H1 (cell line): ENCODE results near the gene NECTIN3. TPM values are rescaled to one million over a fixed set of nuclear protein-coding genes. Genes with fewer than 3 reads are reported as not detected.

ENCODE experiments used
- CTCF ChIA-PET: fragments of 300-600 bp; sonication (Branson Sonifier 250); formaldehyde crosslinking; loops from one replicate; lab custom pipeline; 2021; ENCODE audit not compliant: partially characterized antibody; lab: Charles Lee
- POLR2A ChIA-PET: fragments of 300-600 bp; sonication (Branson Sonifier 250); formaldehyde crosslinking; loops from one replicate; lab custom pipeline; 2021; ENCODE audit warnings: inconsistent platforms; ENCODE audit not compliant: partially characterized antibody; lab: Charles Lee
- DNase-seq, 2 experiments: peaks; one replicate each; pipeline versions ENCODE4 v3.0.0 to v3.0.0-alpha.2; 2010 to 2022; ENCODE audit warnings: low spot score in 2 of 2, low read depth in 1 of 2, mixed read lengths in 1 of 2
- FAIRE-seq: peaks from 2 replicates; lab custom pipeline; 2011; peaks lifted over from hg19 to GRCh38; lab: Jason Lieb, UNC
- H2AFZ ChIP-seq: 2 replicates; pipeline ENCODE4 v1.8.1; 2012; ENCODE audit warnings: low read length, inconsistent platforms
- H2AK5ac ChIP-seq: 2 replicates; pipeline ENCODE4 v1.6.1; 2013; ENCODE audit warnings: low read depth, low read length
- H2BK120ac ChIP-seq: replicated peaks from 2 replicates; pipeline ENCODE3; 2013; ENCODE audit warnings: low read depth, low read length, inconsistent platforms
- H2BK12ac ChIP-seq: 2 replicates; pipeline ENCODE4 v1.6.1; 2013; ENCODE audit warnings: low read depth, low read length
- H2BK15ac ChIP-seq: 2 replicates; pipeline ENCODE4 v1.6.1; 2013; ENCODE audit warnings: low read length
- H2BK20ac ChIP-seq: 2 replicates; pipeline ENCODE4 v1.6.1; 2013; ENCODE audit warnings: low read length
- H2BK5ac ChIP-seq: 2 replicates; pipeline ENCODE4 v1.6.1; 2013; ENCODE audit warnings: low read depth, low read length
- H3K14ac ChIP-seq: 2 replicates; pipeline ENCODE4 v1.6.1; 2013; ENCODE audit warnings: inconsistent platforms; ENCODE audit not compliant: insufficient read length
- H3K18ac ChIP-seq: 2 replicates; pipeline ENCODE4 v1.6.1; 2013; ENCODE audit warnings: low read length; ENCODE audit errors: extremely low read depth
- H3K23ac ChIP-seq: 2 replicates; pipeline ENCODE4 v1.6.1; 2013; ENCODE audit warnings: inconsistent platforms; ENCODE audit not compliant: insufficient read length
- H3K23me2 ChIP-seq: 2 replicates; pipeline ENCODE4 v1.6.1; 2013; ENCODE audit warnings: low read depth, low read length
- H3K27ac ChIP-seq: 2 replicates; pipeline ENCODE4 v1.6.1; 2011; ENCODE audit warnings: low read depth, low read length, inconsistent platforms
- H3K27me3 ChIP-seq, 4 experiments: replicated peaks in 1 of 4; 1 replicate in 1 of 4; 2 replicates in 3 of 4; pipeline versions ENCODE4 v1.6.1 to v1.8.1; 2011 to 2013; ENCODE audit warnings: low read length in 3 of 4, mild to moderate bottlenecking in 3 of 4, inconsistent platforms in 2 of 4, mixed read lengths in 2 of 4, moderate library complexity in 1 of 4; ENCODE audit not compliant: control insufficient read depth in 3 of 4, insufficient read depth in 3 of 4; ENCODE audit errors: extremely low read depth in 1 of 4
- H3K36me3 ChIP-seq, 4 experiments: 2 replicates each; pipeline versions ENCODE4 v1.6.1 to v1.8.1; 2011 to 2013; ENCODE audit warnings: mild to moderate bottlenecking in 4 of 4, low read length in 3 of 4, moderate library complexity in 2 of 4, control low read depth in 1 of 4, inconsistent platforms in 1 of 4; ENCODE audit not compliant: insufficient read depth in 4 of 4, control insufficient read depth in 2 of 4
- H3K4ac ChIP-seq: replicated peaks from 2 replicates; pipeline ENCODE3; 2013; ENCODE audit warnings: low read length, low read depth, mixed read lengths, inconsistent platforms; ENCODE audit not compliant: insufficient read length
- H3K4me1 ChIP-seq, 4 experiments: replicated peaks in 1 of 4; 1 replicate in 1 of 4; 2 replicates in 3 of 4; pipeline versions ENCODE4 v1.6.1 to v1.8.1; 2011 to 2013; ENCODE audit warnings: low read length in 3 of 4, inconsistent platforms in 2 of 4, mixed read lengths in 1 of 4; ENCODE audit not compliant: insufficient read depth in 4 of 4, control insufficient read depth in 3 of 4
- H3K4me2 ChIP-seq, 2 experiments: 2 replicates each; pipeline versions ENCODE4 v1.6.1 to v1.8.1; 2011 to 2013; ENCODE audit warnings: low read depth in 2 of 2, low read length in 2 of 2, control low read depth in 1 of 2, inconsistent platforms in 1 of 2, mild to moderate bottlenecking in 1 of 2; ENCODE audit not compliant: insufficient read depth in 1 of 2
- H3K4me3 ChIP-seq, 4 experiments: fragments of 200-600, 300-600 bp in 1 of 4; sonication (generic), shearing (Covaris generic), sonication (Bioruptor Twin) in 1 of 4; 2 replicates each; pipeline versions ENCODE4 v1.5.1 to v1.8.1; 2011 to 2016; ENCODE audit warnings: low read length in 4 of 4, low read depth in 3 of 4, control low read depth in 2 of 4, inconsistent platforms in 2 of 4, mild to moderate bottlenecking in 2 of 4, mixed read lengths in 1 of 4, moderate library complexity in 1 of 4; ENCODE audit not compliant: insufficient read depth in 2 of 4; ENCODE audit errors: extremely low read depth in 1 of 4
- H3K56ac ChIP-seq: replicated peaks from 2 replicates; pipeline ENCODE3; 2013; ENCODE audit warnings: low read depth, mild to moderate bottlenecking, mixed read lengths, low read length, inconsistent platforms; ENCODE audit not compliant: insufficient read length
- H3K79me1 ChIP-seq: 2 replicates; pipeline ENCODE4 v1.6.1; 2013; ENCODE audit warnings: low read depth, low read length, control low read depth
- H3K79me2 ChIP-seq, 2 experiments: 2 replicates each; pipeline versions ENCODE4 v1.6.1 to v1.8.1; 2012 to 2013; ENCODE audit warnings: low read length in 2 of 2, mild to moderate bottlenecking in 2 of 2, inconsistent platforms in 1 of 2; ENCODE audit not compliant: insufficient read depth in 2 of 2, control insufficient read depth in 1 of 2
- H3K9ac ChIP-seq, 4 experiments: replicated peaks in 1 of 4; 1 replicate in 1 of 4; 2 replicates in 3 of 4; pipeline versions ENCODE4 v1.6.1 to v1.8.1; 2011 to 2013; ENCODE audit warnings: low read depth in 3 of 4, low read length in 3 of 4, control low read depth in 2 of 4, mild to moderate bottlenecking in 2 of 4, moderate library complexity in 2 of 4, inconsistent platforms in 1 of 4; ENCODE audit errors: extremely low read depth in 1 of 4
- H3K9me3 ChIP-seq, 2 experiments: 2 replicates each; pipeline versions ENCODE4 v1.6.1 to v1.8.1; 2012 to 2013; ENCODE audit warnings: mild to moderate bottlenecking in 2 of 2, moderate library complexity in 2 of 2, control low read depth in 1 of 2, inconsistent platforms in 1 of 2, low read depth in 1 of 2, low read length in 1 of 2, mixed read lengths in 1 of 2; ENCODE audit not compliant: insufficient read depth in 2 of 2
- H4K20me1 ChIP-seq, 2 experiments: replicated peaks in 1 of 2; 2 replicates each; pipeline versions ENCODE3 to v1.8.1; 2011 to 2013; ENCODE audit warnings: inconsistent platforms in 2 of 2, low read length in 2 of 2, mild to moderate bottlenecking in 1 of 2; ENCODE audit not compliant: insufficient read depth in 2 of 2, control insufficient read depth in 1 of 2
- H4K5ac ChIP-seq: 2 replicates; pipeline ENCODE4 v1.6.1; 2013; ENCODE audit warnings: low read length, low read depth, mixed read lengths, inconsistent platforms; ENCODE audit not compliant: insufficient read length
- H4K8ac ChIP-seq: 2 replicates; pipeline ENCODE4 v1.8.0; 2013; ENCODE audit warnings: mild to moderate bottlenecking, moderate library complexity, low read length, inconsistent platforms; ENCODE audit not compliant: insufficient read depth; ENCODE audit errors: extremely low read depth
- H4K91ac ChIP-seq: replicated peaks from 2 replicates; pipeline ENCODE3; 2013; ENCODE audit warnings: low read length, mixed read lengths, inconsistent platforms; ENCODE audit not compliant: insufficient read length
- BRCA1 ChIP-seq: IDR thresholded peaks from 2 replicates; pipeline ENCODE4 v1.6.1; 2012; ENCODE audit warnings: low read depth, low read length, improper control_type of control experiment
- CHD1 ChIP-seq: IDR thresholded peaks from 2 replicates; pipeline ENCODE4 v1.6.1; 2012; ENCODE audit warnings: low read depth, low read length, improper control_type of control experiment
- CHD2 ChIP-seq: IDR thresholded peaks from 2 replicates; pipeline ENCODE4 v1.6.1; 2012; ENCODE audit warnings: low read length, improper control_type of control experiment
- JUND ChIP-seq: IDR thresholded peaks from 2 replicates; pipeline ENCODE4 v1.6.1; 2011; ENCODE audit warnings: mild to moderate bottlenecking, improper control_type of control experiment, low read length
- KDM5A ChIP-seq: fragments of 200-600 bp; IDR thresholded peaks from 2 replicates; pipeline ENCODE4 v1.7.1; 2012; ENCODE audit warnings: mild to moderate bottlenecking, low read length, inconsistent platforms, mixed read lengths
- MAFK ChIP-seq: IDR thresholded peaks from 2 replicates; pipeline ENCODE4 v1.6.1; 2012; ENCODE audit warnings: low read depth, mild to moderate bottlenecking, improper control_type of control experiment, low read length
- RFX5 ChIP-seq: IDR thresholded peaks from 2 replicates; pipeline ENCODE4 v1.6.1; 2011; ENCODE audit warnings: low read depth, low read length, improper control_type of control experiment, borderline replicate concordance
- SIN3A ChIP-seq, 2 experiments: IDR thresholded peaks in 1 of 2; conservative IDR thresholded peaks in 1 of 2; 2 replicates each; pipeline ENCODE4 v1.6.1; 2011 to 2012; ENCODE audit warnings: low read length in 2 of 2, improper control_type of control experiment in 1 of 2, low read depth in 1 of 2, mild to moderate bottlenecking in 1 of 2
- SRF ChIP-seq: IDR thresholded peaks from 2 replicates; pipeline ENCODE4 v1.6.1; 2011; ENCODE audit warnings: mild to moderate bottlenecking, low read depth, low read length, moderate library complexity
- ZNF274 ChIP-seq: IDR thresholded peaks from 2 replicates; pipeline ENCODE4 v1.7.0; 2012; ENCODE audit warnings: low read length, borderline replicate concordance; ENCODE audit errors: extremely low read depth
- WGBS, 2 experiments: shearing (Covaris generic) in 1 of 2; methylation state at CpG; one replicate each; pipeline versions ENCODE4 v1.1.6 to v1.1.7; 2013 to 2015; ENCODE audit warnings: low lambda C conversion rate in 2 of 2, mixed read lengths in 2 of 2, inconsistent platforms in 1 of 2, low coverage in 1 of 2, missing lambda C conversion rate in 1 of 2; ENCODE audit not compliant: insufficient replicate concordance in 2 of 2, insufficient coverage in 1 of 2, insufficient read length in 1 of 2; ENCODE audit errors: extremely low coverage in 1 of 2, missing lambda C conversion rate in 1 of 2; 5-methylcytosine and 5-hydroxymethylcytosine counted together
- polyA plus RNA-seq, 7 experiments: library from polyadenylated mRNA; depleted of rRNA in 3 of 7; stranded (reverse) in 5 of 7; unstranded in 2 of 7; fragments of >200 nt in 5 of 7; fragments of 200-250 nt in 2 of 7; gene quantifications; 1 replicate in 5 of 7; 2 replicates in 1 of 7; 4 replicates in 1 of 7; pipeline versions ENCODE4 v1.2.1 to v1.2.3, GENCODE V29; 2011 to 2013; ENCODE audit warnings: missing spikeins in 2 of 7, mixed read lengths in 2 of 7
- total RNA-seq: library from RNA; stranded (reverse); fragmentation: NEBNext Ultra II Directional; extraction: Animal tissue kit (Norgen Biotek cat#: 25700); gene quantifications from 2 replicates; pipeline ENCODE4 v1.2.1, GENCODE V29; 2021
- TF ChIP-seq, protein P1 (sequence below): IDR thresholded peaks from 2 replicates; pipeline ENCODE4 v1.6.1; 2012; ENCODE audit warnings: inconsistent platforms

The NECTIN3 gene
- total and polyA plus RNA-seq, 2 of the 8 experiments (the other 6 are each of a cell fraction or from before 2014, with no cell fraction given), result 13.6 to 50.6 TPM

GRCh38 chr3:111236836-111237713 lies 165.5 kb downstream of the NECTIN3 start:
- no peak overlapping the region for H3K4ac ChIP-seq
- FAIRE-seq, result no peak
- no peak overlapping the region for H2BK5ac ChIP-seq
- no peak overlapping the region for H2BK15ac ChIP-seq
- ChIA-PET POLR2A (no interaction called here), CTCF (interaction anchor here (1.2 kb wide), 1 partner anchor 157 kb away, joined by 3 read pairs; no protein-coding TSS in a partner anchor)
- no peaks in the 10 kb centered on the region for H3K4me1 ChIP-seq
- no peak overlapping the region for H4K8ac ChIP-seq
- H3K23ac ChIP-seq, result no peak overlapping the region
- H4K5ac ChIP-seq, result no peak overlapping the region
- H3K18ac ChIP-seq, result no peak overlapping the region
- H3K27ac ChIP-seq, result no peak overlapping the region
- no peak overlapping the region for H2AFZ ChIP-seq
- H3K56ac ChIP-seq, result no peak overlapping the region
- H2BK120ac ChIP-seq, result no peak overlapping the region
- H3K79me1 ChIP-seq, result no peaks in the 10 kb centered on the region
- no peaks in the 10 kb centered on the region for H3K27me3 ChIP-seq
- H3K23me2 ChIP-seq, result no peaks in the 10 kb centered on the region
- H3K79me2 ChIP-seq, result no peaks in the 10 kb centered on the region
- no peak overlapping the region for H3K14ac ChIP-seq
- H3K9me3 ChIP-seq, result no peaks in the 10 kb centered on the region
- no peak overlapping the region for H3K4me3 ChIP-seq
- no peaks in the 10 kb centered on the region for H4K20me1 ChIP-seq
- H2BK20ac ChIP-seq, result no peak overlapping the region
- no peak for DNase-seq
- H3K9ac ChIP-seq, result no peak overlapping the region
- no peaks in the 10 kb centered on the region for H3K36me3 ChIP-seq
- no peak overlapping the region for H2BK12ac ChIP-seq
- no peak overlapping the region for H3K4me2 ChIP-seq
- H4K91ac ChIP-seq, result no peak overlapping the region
- H2AK5ac ChIP-seq, result no peak overlapping the region
- WGBS, 2 experiments, result 89% methylated on average over 6 of the region's 6 CpGs; no CpG with 5 or more reads in 1 of the 2 experiments
- TF ChIP-seq RFX5 (no peak), JUND (no peak), SIN3A (conservative IDR thresholded peaks at IDR 0.05 in 1 of 2, IDR thresholded peaks at IDR 0.05 in 1 of 2; ENCODE audit: low read depth in 1 of 2, low read length in 2 of 2) (no peak), MAFK (no peak), SRF (no peak), BRCA1 (no peak), CHD2 (no peak), CHD1 (no peak), ZNF274 (no peak), KDM5A (no peak)
- TF ChIP-seq, protein P1, sequence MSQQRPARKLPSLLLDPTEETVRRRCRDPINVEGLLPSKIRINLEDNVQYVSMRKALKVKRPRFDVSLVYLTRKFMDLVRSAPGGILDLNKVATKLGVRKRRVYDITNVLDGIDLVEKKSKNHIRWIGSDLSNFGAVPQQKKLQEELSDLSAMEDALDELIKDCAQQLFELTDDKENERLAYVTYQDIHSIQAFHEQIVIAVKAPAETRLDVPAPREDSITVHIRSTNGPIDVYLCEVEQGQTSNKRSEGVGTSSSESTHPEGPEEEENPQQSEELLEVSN, result no peak
